Middle frontal gyrus (tissue), 1 donor: ENCODE measurements around the gene CRACR2A.

Source experiments
- DNase-seq: peaks from one replicate; pipeline ENCODE4 v3.0.0-alpha.2; 2015; ENCODE audit warnings: low spot score; ENCODE audit errors: extremely low spot score

CRACR2A gene

GRCh38 chr12:3752096-3752709 is 706 bp downstream of the CRACR2A start:
- DNase-seq, result no peak

GRCh38 chr12:3751151-3752095 is 1.5 kb downstream of the CRACR2A start:
- no peak for DNase-seq

GRCh38 chr12:3750616-3751015 is 2.3 kb downstream of the CRACR2A start:
- no peak for DNase-seq

GRCh38 chr12:3748620-3749019 is 4.3 kb downstream of the CRACR2A start:
- DNase-seq, result no peak

GRCh38 chr12:3747976-3748619 is 4.8 kb downstream of the CRACR2A start:
- DNase-seq, result no peak

- no peak for DNase-seq
Measured at GRCh38 chr12:3747543-3747942, 5.4 kb downstream of the CRACR2A start.

GRCh38 chr12:3746758-3747157 is 6.2 kb downstream of the CRACR2A start:
- no peak for DNase-seq

- no peak for DNase-seq
Measured at GRCh38 chr12:3745152-3745551, 7.8 kb downstream of the CRACR2A start.

- DNase-seq, result no peak
Measured at GRCh38 chr12:3744229-3744901, 8.5 kb downstream of the CRACR2A start.

GRCh38 chr12:3743803-3744202 is 9.1 kb downstream of the CRACR2A start:
- no peak for DNase-seq

GRCh38 chr12:3741882-3742672 is 10.8 kb downstream of the CRACR2A start:
- no peak for DNase-seq

GRCh38 chr12:3740480-3741231 is 12.3 kb downstream of the CRACR2A start:
- no peak for DNase-seq

GRCh38 chr12:3735432-3735831 is 17.5 kb downstream of the CRACR2A start:
- DNase-seq, result no peak

GRCh38 chr12:3732901-3733300 is 20.0 kb downstream of the CRACR2A start:
- DNase-seq, result no peak

- DNase-seq, result no peak
Measured at GRCh38 chr12:3730111-3730510, 22.8 kb downstream of the CRACR2A start.

- DNase-seq, result no peak
Measured at GRCh38 chr12:3728686-3729085, 24.2 kb downstream of the CRACR2A start.

GRCh38 chr12:3727877-3728632 is 24.9 kb downstream of the CRACR2A start:
- no peak for DNase-seq

- no peak for DNase-seq
Measured at GRCh38 chr12:3727354-3727753, 25.6 kb downstream of the CRACR2A start.

GRCh38 chr12:3726456-3726855 is 26.5 kb downstream of the CRACR2A start:
- DNase-seq, result no peak
